ENCODE results near the gene ANKRD62. TPM values are rescaled to one million over a fixed set of nuclear protein-coding genes. Genes with fewer than 3 reads are reported as not detected.

Gene ANKRD62
- total and polyA plus RNA-seq, 9 of the 15 experiments (the other 6 are each of a cell fraction or from before 2014, with no cell fraction given), result 0.16 to 1.1 (median 0.45) TPM; not detected in 1

- TF ChIP-seq GMEB1 (CRISPR knock-in tag; IDR thresholded peaks at IDR 0.05), result no peak
- no peak for TF ChIP-seq HBP1 (CRISPR knock-in tag; IDR thresholded peaks at IDR 0.05)
- no peak for TF ChIP-seq GABPA (tag; conservative IDR thresholded peaks at IDR 0.05; ENCODE audit: low read depth)
- TF ChIP-seq CLOCK (CRISPR knock-in tag; IDR thresholded peaks at IDR 0.05; ENCODE audit: borderline replicate concordance), result no peak
- TF ChIP-seq ZNF224 (CRISPR knock-in tag; IDR thresholded peaks at IDR 0.05), result no peak
- TF ChIP-seq, protein P1, sequence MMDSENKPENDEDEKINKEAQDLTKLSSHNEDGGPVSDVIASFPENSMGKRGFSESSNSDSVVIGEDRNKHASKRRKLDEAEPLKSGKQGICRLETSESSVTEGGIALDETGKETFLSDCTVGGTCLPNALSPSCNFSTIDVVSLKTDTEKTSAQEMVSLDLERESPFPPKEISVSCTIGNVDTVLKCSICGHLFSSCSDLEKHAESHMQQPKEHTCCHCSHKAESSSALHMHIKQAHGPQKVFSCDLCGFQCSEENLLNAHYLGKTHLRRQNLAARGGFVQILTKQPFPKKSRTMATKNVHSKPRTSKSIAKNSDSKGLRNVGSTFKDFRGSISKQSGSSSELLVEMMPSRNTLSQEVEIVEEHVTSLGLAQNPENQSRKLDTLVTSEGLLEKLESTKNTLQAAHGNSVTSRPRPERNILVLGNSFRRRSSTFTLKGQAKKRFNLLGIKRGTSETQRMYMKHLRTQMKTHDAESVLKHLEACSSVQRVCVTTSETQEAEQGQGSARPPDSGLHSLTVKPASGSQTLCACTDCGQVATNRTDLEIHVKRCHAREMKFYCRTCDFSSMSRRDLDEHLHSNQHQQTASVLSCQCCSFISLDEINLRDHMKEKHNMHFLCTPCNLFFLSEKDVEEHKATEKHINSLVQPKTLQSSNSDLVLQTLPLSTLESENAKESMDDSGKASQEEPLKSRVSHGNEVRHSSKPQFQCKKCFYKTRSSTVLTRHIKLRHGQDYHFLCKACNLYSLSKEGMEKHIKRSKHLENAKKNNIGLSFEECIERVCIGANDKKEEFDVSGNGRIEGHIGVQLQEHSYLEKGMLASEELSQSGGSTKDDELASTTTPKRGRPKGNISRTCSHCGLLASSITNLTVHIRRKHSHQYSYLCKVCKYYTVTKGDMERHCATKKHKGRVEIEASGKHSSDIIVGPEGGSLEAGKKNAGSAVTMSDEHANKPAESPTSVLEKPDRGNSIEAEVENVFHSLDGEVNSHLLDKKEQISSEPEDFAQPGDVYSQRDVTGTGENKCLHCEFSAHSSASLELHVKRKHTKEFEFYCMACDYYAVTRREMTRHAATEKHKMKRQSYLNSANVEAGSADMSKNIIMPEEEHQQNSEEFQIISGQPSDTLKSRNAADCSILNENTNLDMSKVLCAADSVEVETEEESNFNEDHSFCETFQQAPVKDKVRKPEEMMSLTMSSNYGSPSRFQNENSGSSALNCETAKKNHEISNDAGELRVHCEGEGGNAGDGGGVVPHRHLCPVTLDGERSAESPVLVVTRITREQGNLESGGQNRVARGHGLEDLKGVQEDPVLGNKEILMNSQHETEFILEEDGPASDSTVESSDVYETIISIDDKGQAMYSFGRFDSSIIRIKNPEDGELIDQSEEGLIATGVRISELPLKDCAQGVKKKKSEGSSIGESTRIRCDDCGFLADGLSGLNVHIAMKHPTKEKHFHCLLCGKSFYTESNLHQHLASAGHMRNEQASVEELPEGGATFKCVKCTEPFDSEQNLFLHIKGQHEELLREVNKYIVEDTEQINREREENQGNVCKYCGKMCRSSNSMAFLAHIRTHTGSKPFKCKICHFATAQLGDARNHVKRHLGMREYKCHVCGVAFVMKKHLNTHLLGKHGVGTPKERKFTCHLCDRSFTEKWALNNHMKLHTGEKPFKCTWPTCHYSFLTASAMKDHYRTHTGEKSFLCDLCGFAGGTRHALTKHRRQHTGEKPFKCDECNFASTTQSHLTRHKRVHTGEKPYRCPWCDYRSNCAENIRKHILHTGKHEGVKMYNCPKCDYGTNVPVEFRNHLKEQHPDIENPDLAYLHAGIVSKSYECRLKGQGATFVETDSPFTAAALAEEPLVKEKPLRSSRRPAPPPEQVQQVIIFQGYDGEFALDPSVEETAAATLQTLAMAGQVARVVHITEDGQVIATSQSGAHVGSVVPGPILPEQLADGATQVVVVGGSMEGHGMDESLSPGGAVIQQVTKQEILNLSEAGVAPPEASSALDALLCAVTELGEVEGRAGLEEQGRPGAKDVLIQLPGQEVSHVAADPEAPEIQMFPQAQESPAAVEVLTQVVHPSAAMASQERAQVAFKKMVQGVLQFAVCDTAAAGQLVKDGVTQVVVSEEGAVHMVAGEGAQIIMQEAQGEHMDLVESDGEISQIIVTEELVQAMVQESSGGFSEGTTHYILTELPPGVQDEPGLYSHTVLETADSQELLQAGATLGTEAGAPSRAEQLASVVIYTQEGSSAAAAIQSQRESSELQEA (IDR thresholded peaks at IDR 0.05; ENCODE audit: low read depth), result no peak
- TF ChIP-seq SMAD1 (IDR thresholded peaks at IDR 0.05; ENCODE audit: low read depth, low read length, partially characterized antibody), result no peak
Observed at GRCh38 chr18:12091538-12092141, 2.0 kb upstream of the ANKRD62 start (continued).

Data from K562 (cell line).